Measurements from ENCODE around the gene ST6GALNAC6.
"Not testable (repeated sequence)": the region's sequence is repeated elsewhere in the genome, so short reads cannot be mapped to it uniquely, and the experiment has no call there.

ST6GALNAC6 gene

DNA sequence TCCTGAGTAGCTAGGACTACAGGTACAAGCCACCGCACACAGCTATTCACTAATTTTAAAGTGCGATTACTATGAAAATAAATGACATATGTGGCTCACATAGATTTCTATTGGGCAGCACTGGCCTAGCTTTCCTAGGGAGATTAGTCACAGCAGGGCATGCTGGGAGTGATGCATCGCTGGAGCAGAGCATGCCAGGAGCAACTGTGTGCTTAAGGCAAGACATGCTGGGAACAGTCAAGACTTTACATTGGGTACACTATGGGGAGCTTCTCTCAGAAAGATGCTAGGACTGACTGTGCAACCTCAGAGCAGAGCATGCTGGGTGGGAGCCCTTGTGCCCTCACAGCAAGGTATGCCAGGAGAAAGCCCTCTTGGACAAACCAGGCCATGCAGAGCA, 9.3 kb downstream of the ST6GALNAC6 start:
- H3K9me3 ChIP-seq (ENCODE audit: control insufficient read depth in 2 of 2, low read length in 2 of 2), result peaks cover 7 to 8% of the 10 kb centered on the region in 2 donors

DNA sequence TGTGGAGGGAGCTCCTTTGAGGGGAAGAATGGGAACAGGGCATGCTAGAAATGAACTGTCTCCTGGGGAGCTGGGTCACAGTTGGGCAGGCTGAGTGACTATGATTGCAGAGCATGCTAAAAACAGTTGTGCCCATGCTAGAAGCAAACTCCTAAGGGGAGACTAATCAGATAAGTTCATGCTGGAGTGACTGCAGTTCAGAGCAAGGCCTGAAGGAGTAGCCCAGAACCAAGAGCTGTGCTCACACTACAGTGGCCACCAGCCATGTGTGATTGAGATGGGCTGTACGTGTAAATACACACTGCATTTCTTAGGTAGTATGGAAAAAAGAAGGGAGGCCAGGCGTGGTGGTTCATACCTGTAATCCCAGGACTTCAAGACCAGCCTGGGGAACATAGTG, 11.6 kb downstream of the ST6GALNAC6 start:
- Histone ChIP-seq H3K27me3 (ENCODE audit: control insufficient read depth in 1 of 2, insufficient read depth in 2 of 2, low read length in 2 of 2) (no peaks in the 10 kb centered on the region), H3K4me3 (ENCODE audit: low read length in 2 of 2) (no peak overlapping the region), H3K36me3 (ENCODE audit: control insufficient read depth in 2 of 2, insufficient read depth in 2 of 2, low read length in 2 of 2) (peaks cover 27 to 44% of the 10 kb centered on the region in 2 donors), H3K9ac (ENCODE audit: low read length in 2 of 2) (no peak overlapping the region), H3K27ac (ENCODE audit: low read length) (no peak overlapping the region), H3K9me3 (ENCODE audit: control insufficient read depth in 2 of 2, low read length in 2 of 2) (peaks cover under 1% of the 10 kb centered on the region in 2 donors), H3K4me1 (ENCODE audit: control insufficient read depth, insufficient read depth, low read length) (peaks cover 2% of the 10 kb centered on the region)

More for the DNA sequence above, 9.3 kb downstream of the ST6GALNAC6 start:
- H3K9ac ChIP-seq (ENCODE audit: low read length in 2 of 2), result no peak overlapping the region
- no peaks in the 10 kb centered on the region for H3K4me1 ChIP-seq (ENCODE audit: control insufficient read depth, insufficient read depth, low read length)
- H3K27ac ChIP-seq (ENCODE audit: low read length), result no peak overlapping the region
- no peaks in the 10 kb centered on the region for H3K27me3 ChIP-seq (ENCODE audit: control insufficient read depth in 1 of 2, insufficient read depth in 2 of 2, low read length in 2 of 2)
- no peak overlapping the region for H3K4me3 ChIP-seq (ENCODE audit: low read length in 2 of 2)
- peaks cover 49 to 59% of the 10 kb centered on the region in 2 donors for H3K36me3 ChIP-seq (ENCODE audit: control insufficient read depth in 2 of 2, insufficient read depth in 2 of 2, low read length in 2 of 2)

DNA sequence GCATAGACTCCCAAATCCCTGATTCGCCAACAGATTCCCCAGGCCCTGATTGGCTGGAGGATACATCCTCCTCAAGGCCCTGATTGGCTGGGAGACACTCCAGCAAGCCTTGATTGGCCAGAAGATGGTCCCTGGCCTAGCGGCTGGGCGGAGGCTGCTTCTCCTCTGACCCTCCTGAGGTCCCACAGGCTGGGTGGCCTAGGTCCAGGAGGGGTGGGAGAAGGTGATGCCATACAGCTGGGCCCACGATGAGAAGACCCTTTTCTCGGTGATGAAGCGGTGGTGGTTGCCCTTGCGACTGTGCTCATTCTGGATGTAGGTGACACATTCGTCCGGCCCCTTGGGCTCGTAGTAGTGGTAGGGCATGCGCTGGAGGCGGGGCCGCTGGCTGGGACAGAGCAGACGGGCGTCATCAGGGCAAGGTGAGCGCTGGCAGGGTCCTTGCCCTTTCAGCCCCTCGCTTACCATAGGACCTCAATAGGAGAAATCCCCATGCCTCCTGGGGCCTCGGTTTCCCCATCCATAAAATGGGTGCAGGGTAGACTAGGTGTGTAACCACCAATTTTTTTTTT, 12.9 kb downstream of the ST6GALNAC6 start:
- H3K9me3 ChIP-seq (ENCODE audit: control insufficient read depth in 2 of 2, low read length in 2 of 2), result no peaks in the 10 kb centered on the region
- no peak overlapping the region for H3K9ac ChIP-seq (ENCODE audit: low read length in 2 of 2)
- H3K4me1 ChIP-seq (ENCODE audit: control insufficient read depth, insufficient read depth, low read length), result peaks cover 2% of the 10 kb centered on the region
- peaks cover 22 to 39% of the 10 kb centered on the region in 2 donors for H3K36me3 ChIP-seq (ENCODE audit: control insufficient read depth in 2 of 2, insufficient read depth in 2 of 2, low read length in 2 of 2)
- H3K27me3 ChIP-seq (ENCODE audit: control insufficient read depth in 1 of 2, insufficient read depth in 2 of 2, low read length in 2 of 2), result no peaks in the 10 kb centered on the region
- H3K4me3 ChIP-seq (ENCODE audit: low read length in 2 of 2), result no peak overlapping the region
- no peak overlapping the region for H3K27ac ChIP-seq (ENCODE audit: low read length)

DNA sequence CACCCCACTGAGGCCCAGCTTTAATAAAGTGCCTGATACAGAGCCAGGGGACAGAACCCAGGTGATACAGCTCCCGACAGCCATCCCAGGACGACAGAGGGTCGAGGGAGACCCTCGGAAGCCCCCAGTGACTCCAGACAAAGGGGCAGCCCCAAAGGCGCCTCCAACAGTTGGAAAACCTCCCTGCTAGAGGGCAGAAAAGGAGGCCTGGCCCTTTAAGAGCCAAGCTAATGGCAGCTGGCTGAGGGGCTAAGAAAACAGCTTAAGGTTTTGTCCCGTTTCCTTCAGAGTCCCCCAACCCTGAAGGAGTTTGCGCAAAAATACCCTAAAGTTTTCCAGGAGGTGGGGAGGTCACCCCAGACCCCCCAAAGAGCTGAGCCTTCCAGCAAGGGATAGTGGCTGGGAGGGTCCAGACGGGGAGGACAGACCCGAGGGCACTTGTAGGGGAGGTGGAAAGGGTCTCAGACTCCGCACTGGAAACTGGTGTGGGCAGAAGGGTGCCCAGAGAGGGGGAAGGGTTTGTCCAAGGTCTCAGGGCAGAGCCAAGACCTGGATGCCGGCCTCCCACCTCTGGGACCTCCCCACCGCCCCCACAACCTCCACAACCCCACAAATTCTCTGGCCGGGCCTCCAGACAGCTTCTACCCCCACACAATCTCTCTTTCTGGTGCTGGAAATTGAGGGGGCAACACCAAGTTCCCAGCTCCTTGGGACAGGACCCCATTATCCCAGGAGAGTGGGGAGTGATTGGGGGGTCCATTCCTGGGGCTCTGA, 13.7 kb downstream of the ST6GALNAC6 start:
- Histone ChIP-seq H3K9ac (ENCODE audit: low read length in 2 of 2) (no peak overlapping the region), H3K4me1 (ENCODE audit: control insufficient read depth, insufficient read depth, low read length) (peaks cover 2% of the 10 kb centered on the region), H3K36me3 (ENCODE audit: control insufficient read depth in 2 of 2, insufficient read depth in 2 of 2, low read length in 2 of 2) (peaks cover 22 to 35% of the 10 kb centered on the region in 2 donors), H3K27me3 (ENCODE audit: control insufficient read depth in 1 of 2, insufficient read depth in 2 of 2, low read length in 2 of 2) (no peaks in the 10 kb centered on the region), H3K27ac (ENCODE audit: low read length) (no peak overlapping the region), H3K4me3 (ENCODE audit: low read length in 2 of 2) (no peak overlapping the region), H3K9me3 (ENCODE audit: control insufficient read depth in 2 of 2, low read length in 2 of 2) (no peaks in the 10 kb centered on the region)

DNA sequence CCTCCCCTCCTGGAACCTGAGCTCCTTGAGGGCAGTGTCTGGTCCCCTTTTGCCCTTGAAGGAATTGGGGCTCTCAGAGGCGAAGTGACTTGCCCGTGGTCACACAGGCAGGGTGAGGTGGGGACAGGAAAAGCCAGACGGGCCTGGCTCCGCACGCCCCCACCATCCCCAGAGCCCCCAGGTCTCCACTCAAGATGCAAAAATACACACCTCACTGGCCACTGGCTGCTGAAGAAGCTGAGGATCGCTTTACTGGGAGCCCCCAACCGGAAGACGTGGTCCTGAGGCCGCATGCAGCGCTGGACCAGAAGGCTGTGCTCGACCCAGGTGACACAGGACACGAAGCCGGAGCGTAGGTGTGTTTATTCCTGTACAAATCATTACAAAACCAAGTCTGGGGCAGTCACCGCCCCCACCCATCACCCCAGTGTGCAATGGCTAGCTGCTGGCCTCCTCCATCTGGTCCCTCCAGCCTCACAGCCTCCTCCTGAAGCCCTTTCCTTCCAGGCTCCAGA, 14.4 kb downstream of the ST6GALNAC6 start:
- Histone ChIP-seq H3K27ac (ENCODE audit: low read length) (no peak overlapping the region), H3K27me3 (ENCODE audit: control insufficient read depth in 1 of 2, insufficient read depth in 2 of 2, low read length in 2 of 2) (no peaks in the 10 kb centered on the region), H3K4me1 (ENCODE audit: control insufficient read depth, insufficient read depth, low read length) (peaks cover 2% of the 10 kb centered on the region), H3K9me3 (ENCODE audit: control insufficient read depth in 2 of 2, low read length in 2 of 2) (no peaks in the 10 kb centered on the region), H3K9ac (ENCODE audit: low read length in 2 of 2) (no peak overlapping the region), H3K4me3 (ENCODE audit: low read length in 2 of 2) (no peak overlapping the region), H3K36me3 (ENCODE audit: control insufficient read depth in 2 of 2, insufficient read depth in 2 of 2, low read length in 2 of 2) (peaks cover 18 to 29% of the 10 kb centered on the region in 2 donors)

DNA sequence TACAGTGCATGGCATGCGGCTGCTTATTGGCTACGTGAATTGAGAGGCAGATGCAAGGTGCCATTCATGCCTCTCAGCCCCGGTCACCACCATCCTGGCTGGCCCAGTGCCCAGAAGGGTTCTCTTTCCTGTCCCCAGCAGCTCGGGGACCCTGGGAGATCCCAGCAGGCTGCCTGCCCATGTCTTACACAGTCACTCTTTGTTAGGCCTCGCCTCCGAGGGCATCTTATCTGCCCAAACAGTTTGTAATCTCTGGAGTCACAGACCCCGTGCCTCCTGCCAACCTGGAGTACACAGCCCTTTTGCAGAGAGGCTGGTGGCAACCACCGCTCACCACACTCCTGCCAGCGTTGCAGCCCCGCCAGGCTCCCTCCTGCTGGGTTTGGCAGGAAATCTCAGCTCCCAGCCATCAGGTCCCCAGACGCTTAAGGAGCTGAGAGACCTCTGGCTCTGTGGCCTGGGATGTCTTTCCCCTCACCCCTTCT, 14.9 kb downstream of the ST6GALNAC6 start:
- no peaks in the 10 kb centered on the region for H3K9me3 ChIP-seq (ENCODE audit: control insufficient read depth in 2 of 2, low read length in 2 of 2)
- H3K27me3 ChIP-seq (ENCODE audit: control insufficient read depth in 1 of 2, insufficient read depth in 2 of 2, low read length in 2 of 2), result no peaks in the 10 kb centered on the region
- H3K27ac ChIP-seq (ENCODE audit: low read length), result no peak overlapping the region
- H3K36me3 ChIP-seq (ENCODE audit: control insufficient read depth in 2 of 2, insufficient read depth in 2 of 2, low read length in 2 of 2), result peaks cover 18 to 26% of the 10 kb centered on the region in 2 donors
- H3K9ac ChIP-seq (ENCODE audit: low read length in 2 of 2), result no peak overlapping the region
- H3K4me1 ChIP-seq (ENCODE audit: control insufficient read depth, insufficient read depth, low read length), result peaks cover 2% of the 10 kb centered on the region
- H3K4me3 ChIP-seq (ENCODE audit: low read length in 2 of 2), result no peak overlapping the region

DNA sequence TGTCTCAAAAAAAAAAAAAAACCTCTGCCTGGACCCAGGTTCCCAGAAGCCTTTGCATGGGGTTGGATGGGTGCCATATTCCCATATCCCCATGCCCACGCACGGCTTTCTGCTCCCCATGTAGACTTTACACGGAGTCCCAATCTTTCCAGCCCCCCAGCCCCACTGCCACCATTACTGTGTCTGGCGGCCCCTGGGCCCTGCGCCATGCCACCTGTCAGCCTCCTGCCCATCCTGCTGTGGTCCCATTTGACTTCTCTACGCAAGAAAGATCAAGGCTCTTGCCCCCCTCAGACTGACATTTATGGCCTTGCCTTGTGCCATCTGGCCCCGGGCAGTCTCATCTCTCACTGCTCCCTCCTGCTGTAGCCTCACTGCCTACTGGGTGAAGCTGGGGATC, 15.4 kb downstream of the ST6GALNAC6 start:
- peaks cover 18 to 26% of the 10 kb centered on the region in 2 donors for H3K36me3 ChIP-seq (ENCODE audit: control insufficient read depth in 2 of 2, insufficient read depth in 2 of 2, low read length in 2 of 2)
- no peak overlapping the region for H3K9ac ChIP-seq (ENCODE audit: low read length in 2 of 2)
- H3K4me1 ChIP-seq (ENCODE audit: control insufficient read depth, insufficient read depth, low read length), result peaks cover 2% of the 10 kb centered on the region
- no peak overlapping the region for H3K27ac ChIP-seq (ENCODE audit: low read length)
- no peaks in the 10 kb centered on the region for H3K27me3 ChIP-seq (ENCODE audit: control insufficient read depth in 1 of 2, insufficient read depth in 2 of 2, low read length in 2 of 2)
- no peaks in the 10 kb centered on the region for H3K9me3 ChIP-seq (ENCODE audit: control insufficient read depth in 2 of 2, low read length in 2 of 2)
- no peak overlapping the region for H3K4me3 ChIP-seq (ENCODE audit: low read length in 2 of 2)

DNA sequence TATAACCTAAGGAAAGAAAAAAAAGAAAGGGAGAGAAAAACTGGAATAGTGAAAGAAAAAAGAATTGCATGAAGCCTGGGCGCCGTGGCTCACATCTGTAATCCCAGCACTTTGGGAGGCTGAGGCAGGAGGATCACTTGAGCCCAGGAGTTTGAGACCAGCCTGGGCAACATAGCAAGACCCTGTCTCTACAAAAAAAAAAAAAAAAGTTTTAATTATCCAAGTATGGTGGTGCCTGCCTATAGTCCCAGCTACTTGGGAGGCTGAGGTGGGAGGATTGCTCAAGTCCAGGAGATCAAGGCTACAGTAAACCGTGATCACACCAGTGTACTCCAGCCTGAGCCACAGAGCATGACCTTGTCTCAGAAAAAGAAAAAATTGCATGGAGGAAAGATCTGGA, 17.7 kb downstream of the ST6GALNAC6 start:
- H3K4me3 ChIP-seq (ENCODE audit: low read length in 2 of 2); H3K9ac ChIP-seq (ENCODE audit: low read length in 2 of 2); H3K27me3 ChIP-seq (ENCODE audit: control insufficient read depth in 1 of 2, insufficient read depth in 2 of 2, low read length in 2 of 2); H3K27ac ChIP-seq (ENCODE audit: low read length); H3K9me3 ChIP-seq (ENCODE audit: control insufficient read depth in 2 of 2, low read length in 2 of 2): not testable (repeated sequence)
- peaks cover 6 to 14% of the 10 kb centered on the region in 2 donors for H3K36me3 ChIP-seq (ENCODE audit: control insufficient read depth in 2 of 2, insufficient read depth in 2 of 2, low read length in 2 of 2)
- H3K4me1 ChIP-seq (ENCODE audit: control insufficient read depth, insufficient read depth, low read length), result peaks cover 17% of the 10 kb centered on the region

DNA sequence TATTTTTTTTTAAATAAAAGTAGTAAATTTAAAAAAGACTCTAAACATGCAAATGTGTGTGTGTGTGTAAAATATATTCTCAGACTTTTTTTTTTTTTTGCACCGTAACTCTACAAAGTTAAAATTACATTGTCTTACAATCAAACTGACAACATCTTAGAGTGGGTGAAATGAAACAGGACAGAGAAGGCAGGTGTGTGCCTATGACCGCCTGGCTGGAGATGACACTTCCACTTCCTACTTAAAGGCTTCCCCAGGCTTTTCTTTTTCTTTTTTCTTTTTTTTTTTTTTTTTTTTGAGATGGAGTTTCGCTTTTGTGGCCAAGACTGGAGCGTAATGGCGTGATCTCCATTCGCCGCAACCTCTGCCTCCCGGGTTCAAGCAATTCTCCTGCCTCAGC, 19.3 kb downstream of the ST6GALNAC6 start:
- H3K36me3 ChIP-seq (ENCODE audit: control insufficient read depth in 2 of 2, insufficient read depth in 2 of 2, low read length in 2 of 2), result peaks cover 0 to 7% of the 10 kb centered on the region in 2 donors
- H3K4me1 ChIP-seq (ENCODE audit: control insufficient read depth, insufficient read depth, low read length), result peaks cover 32% of the 10 kb centered on the region
- H3K4me3 ChIP-seq (ENCODE audit: low read length in 2 of 2), result no peak overlapping the region
- H3K9ac ChIP-seq (ENCODE audit: low read length in 2 of 2), result no peak overlapping the region
- no peaks in the 10 kb centered on the region for H3K27me3 ChIP-seq (ENCODE audit: control insufficient read depth in 1 of 2, insufficient read depth in 2 of 2, low read length in 2 of 2)
- no peaks in the 10 kb centered on the region for H3K9me3 ChIP-seq (ENCODE audit: control insufficient read depth in 2 of 2, low read length in 2 of 2)
- H3K27ac ChIP-seq (ENCODE audit: low read length), result no peak overlapping the region

DNA sequence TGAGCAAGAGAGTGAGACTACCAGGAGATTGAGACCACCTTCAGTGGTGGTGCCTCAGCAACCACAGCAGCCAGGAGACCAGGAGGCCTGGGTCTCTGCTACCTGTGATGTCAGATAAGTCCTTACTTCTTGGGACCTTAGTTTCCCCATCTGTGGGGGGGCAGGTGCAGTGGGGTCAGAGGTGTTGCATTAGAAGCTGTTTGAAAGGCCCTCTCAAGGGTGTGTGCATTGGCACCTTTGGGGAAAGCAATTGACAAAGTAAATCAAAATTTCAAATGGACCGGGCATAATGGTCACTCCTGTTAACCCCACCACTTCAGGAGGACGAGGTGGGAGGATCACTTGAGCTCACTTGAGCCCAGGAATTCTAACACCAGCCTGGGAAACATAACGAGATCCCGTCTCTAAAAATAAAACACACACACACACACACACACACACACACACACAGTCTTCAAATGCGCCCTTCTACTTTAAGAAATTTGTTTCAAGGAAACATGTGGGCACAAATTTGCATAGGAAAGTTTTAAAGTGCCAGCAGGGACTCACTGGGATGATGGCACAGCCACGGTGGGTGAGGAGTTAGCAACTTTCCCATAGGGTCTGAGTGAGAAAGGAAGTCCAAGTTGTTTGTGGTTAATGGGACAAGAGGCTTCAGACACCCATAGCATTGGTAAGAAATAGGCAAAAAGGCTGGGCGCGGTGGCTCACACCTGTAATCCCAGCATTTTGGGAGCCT, 20.6 kb downstream of the ST6GALNAC6 start:
- Histone ChIP-seq H3K4me3 (ENCODE audit: low read length in 2 of 2) (peak overlapping the region in 1 of 2 donors; percentile 86), H3K27me3 (ENCODE audit: control insufficient read depth in 1 of 2, insufficient read depth in 2 of 2, low read length in 2 of 2) (no peaks in the 10 kb centered on the region), H3K9ac (ENCODE audit: low read length in 2 of 2) (no peak overlapping the region), H3K9me3 (ENCODE audit: control insufficient read depth in 2 of 2, low read length in 2 of 2) (no peaks in the 10 kb centered on the region), H3K4me1 (ENCODE audit: control insufficient read depth, insufficient read depth, low read length) (peaks cover 43% of the 10 kb centered on the region), H3K27ac (ENCODE audit: low read length) (no peak overlapping the region), H3K36me3 (ENCODE audit: control insufficient read depth in 2 of 2, insufficient read depth in 2 of 2, low read length in 2 of 2) (no peaks in the 10 kb centered on the region)
